ENCODE measurements around the gene LTBP1. TPM values are rescaled to one million over a fixed set of nuclear protein-coding genes. Genes with fewer than 3 reads are reported as not detected.
A peak's percentile ranks its signal among the peaks of the same experiment; 100 is the strongest.

LTBP1 gene
- total and polyA plus RNA-seq, 2 experiments from 2014 or later: 15.7 to 49.8 TPM

DNA sequence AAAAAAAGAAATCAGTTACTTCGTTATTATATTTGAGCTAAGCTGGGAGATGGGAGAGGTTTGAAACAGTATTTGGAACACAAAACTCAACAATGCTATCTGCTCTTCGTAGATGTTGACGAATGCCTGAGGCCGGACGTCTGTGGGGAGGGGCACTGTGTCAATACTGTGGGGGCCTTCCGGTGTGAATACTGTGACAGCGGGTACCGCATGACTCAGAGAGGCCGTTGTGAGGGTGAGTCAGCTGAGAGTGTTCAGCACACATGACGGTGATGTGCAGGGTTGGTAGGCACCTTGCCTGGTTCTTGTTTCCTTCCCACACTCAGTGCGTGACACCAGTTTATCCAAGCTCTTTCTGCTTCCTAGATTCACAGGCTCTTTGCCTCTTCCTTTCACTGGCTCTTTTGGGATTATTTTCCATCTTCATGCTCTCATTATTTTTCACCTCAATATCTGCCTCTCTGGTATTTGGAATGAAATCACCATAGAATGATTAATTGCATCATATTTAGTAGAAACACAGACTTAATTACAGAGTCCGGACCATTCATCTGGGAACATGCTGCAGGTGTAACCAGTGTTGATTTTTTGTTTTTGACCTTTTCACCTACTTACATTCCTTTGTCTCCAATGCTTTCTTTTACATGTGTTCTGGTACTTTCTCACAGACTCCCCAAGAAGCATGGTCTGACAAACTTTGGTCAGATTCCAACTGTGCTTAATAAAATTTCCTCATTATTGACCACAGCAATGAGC, 329.1 kb downstream of the LTBP1 start:
- Mint-ChIP-seq H3K9me3 (no peaks in the 10 kb centered on the region), H3K27me3 (ENCODE audit: insufficient read depth, low read depth, poor library complexity) (no peaks in the 10 kb centered on the region), H3K4me1 (no peaks in the 10 kb centered on the region), H3K27ac (0 out of 2 replicates have a peak overlapping the region, but pooled peaks have one; percentile 0), H3K36me3 (ENCODE audit: low read depth) (0 out of 3 replicates have a peak, but pooled peaks cover 5% of the 10 kb centered on the region), H3K4me3 (no peak overlapping the region)
- H3F3A ChIP-seq (replicated peaks; ENCODE audit: low read depth): no peaks in the 10 kb centered on the region
- H3K27me3 ChIP-seq (ENCODE audit: insufficient read depth): no peaks in the 10 kb centered on the region
- ATAC-seq (no peak), DNase-seq (ENCODE audit: low spot score) (no peak)
- H2AFZ ChIP-seq: no peak overlapping the region
- no peak for TF ChIP-seq ZNF114 (CRISPR knock-in tag; IDR thresholded peaks at IDR 0.05)
- TF ChIP-seq, protein P1, sequence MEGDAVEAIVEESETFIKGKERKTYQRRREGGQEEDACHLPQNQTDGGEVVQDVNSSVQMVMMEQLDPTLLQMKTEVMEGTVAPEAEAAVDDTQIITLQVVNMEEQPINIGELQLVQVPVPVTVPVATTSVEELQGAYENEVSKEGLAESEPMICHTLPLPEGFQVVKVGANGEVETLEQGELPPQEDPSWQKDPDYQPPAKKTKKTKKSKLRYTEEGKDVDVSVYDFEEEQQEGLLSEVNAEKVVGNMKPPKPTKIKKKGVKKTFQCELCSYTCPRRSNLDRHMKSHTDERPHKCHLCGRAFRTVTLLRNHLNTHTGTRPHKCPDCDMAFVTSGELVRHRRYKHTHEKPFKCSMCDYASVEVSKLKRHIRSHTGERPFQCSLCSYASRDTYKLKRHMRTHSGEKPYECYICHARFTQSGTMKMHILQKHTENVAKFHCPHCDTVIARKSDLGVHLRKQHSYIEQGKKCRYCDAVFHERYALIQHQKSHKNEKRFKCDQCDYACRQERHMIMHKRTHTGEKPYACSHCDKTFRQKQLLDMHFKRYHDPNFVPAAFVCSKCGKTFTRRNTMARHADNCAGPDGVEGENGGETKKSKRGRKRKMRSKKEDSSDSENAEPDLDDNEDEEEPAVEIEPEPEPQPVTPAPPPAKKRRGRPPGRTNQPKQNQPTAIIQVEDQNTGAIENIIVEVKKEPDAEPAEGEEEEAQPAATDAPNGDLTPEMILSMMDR (conservative IDR thresholded peaks at IDR 0.05; ENCODE audit: low read depth in 2 of 2): no peak
- TF ChIP-seq, protein P2, sequence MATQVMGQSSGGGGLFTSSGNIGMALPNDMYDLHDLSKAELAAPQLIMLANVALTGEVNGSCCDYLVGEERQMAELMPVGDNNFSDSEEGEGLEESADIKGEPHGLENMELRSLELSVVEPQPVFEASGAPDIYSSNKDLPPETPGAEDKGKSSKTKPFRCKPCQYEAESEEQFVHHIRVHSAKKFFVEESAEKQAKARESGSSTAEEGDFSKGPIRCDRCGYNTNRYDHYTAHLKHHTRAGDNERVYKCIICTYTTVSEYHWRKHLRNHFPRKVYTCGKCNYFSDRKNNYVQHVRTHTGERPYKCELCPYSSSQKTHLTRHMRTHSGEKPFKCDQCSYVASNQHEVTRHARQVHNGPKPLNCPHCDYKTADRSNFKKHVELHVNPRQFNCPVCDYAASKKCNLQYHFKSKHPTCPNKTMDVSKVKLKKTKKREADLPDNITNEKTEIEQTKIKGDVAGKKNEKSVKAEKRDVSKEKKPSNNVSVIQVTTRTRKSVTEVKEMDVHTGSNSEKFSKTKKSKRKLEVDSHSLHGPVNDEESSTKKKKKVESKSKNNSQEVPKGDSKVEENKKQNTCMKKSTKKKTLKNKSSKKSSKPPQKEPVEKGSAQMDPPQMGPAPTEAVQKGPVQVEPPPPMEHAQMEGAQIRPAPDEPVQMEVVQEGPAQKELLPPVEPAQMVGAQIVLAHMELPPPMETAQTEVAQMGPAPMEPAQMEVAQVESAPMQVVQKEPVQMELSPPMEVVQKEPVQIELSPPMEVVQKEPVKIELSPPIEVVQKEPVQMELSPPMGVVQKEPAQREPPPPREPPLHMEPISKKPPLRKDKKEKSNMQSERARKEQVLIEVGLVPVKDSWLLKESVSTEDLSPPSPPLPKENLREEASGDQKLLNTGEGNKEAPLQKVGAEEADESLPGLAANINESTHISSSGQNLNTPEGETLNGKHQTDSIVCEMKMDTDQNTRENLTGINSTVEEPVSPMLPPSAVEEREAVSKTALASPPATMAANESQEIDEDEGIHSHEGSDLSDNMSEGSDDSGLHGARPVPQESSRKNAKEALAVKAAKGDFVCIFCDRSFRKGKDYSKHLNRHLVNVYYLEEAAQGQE (IDR thresholded peaks at IDR 0.05; ENCODE audit: unreplicated experiment): no peak
- H3K79me2 ChIP-seq (replicated peaks; ENCODE audit: insufficient read depth): no peaks in the 10 kb centered on the region
- H3K36me3 ChIP-seq (ENCODE audit: insufficient read depth): no peaks in the 10 kb centered on the region
- no peaks in the 10 kb centered on the region for H3K9me2 ChIP-seq (ENCODE audit: insufficient read depth)
- H4K20me1 ChIP-seq (replicated peaks; ENCODE audit: insufficient read depth): no peaks in the 10 kb centered on the region
- H3K4me2 ChIP-seq: no peak overlapping the region
- H3K27ac ChIP-seq (ENCODE audit: low read depth): no peak overlapping the region
- H3K4me3 ChIP-seq: no peak overlapping the region
- no peaks in the 10 kb centered on the region for H3K4me1 ChIP-seq (ENCODE audit: insufficient read depth)

DNA sequence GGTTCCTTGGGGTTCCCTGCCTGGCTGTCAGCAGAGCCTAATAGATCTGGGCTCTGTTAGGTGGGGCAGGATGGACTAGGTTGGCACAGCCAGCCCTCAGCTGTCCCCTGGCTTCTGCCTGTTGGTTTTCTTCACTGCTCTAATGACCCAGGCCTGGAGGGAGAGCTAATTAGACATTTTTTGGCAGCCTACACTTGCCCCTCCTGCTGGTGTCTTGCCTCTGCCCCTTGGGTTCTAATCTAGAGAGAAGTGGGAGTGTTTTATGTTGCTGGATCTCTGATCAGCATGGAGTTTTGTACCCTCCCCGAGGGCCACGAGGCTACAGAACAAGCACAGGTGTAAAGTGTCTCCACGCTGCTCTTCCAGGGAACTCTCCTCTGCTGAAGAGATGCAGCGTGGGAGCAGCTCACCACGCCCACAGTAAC, 330.3 kb downstream of the LTBP1 start:
- no peaks in the 10 kb centered on the region for H3K9me3 Mint-ChIP-seq
- TF ChIP-seq, protein P1 (conservative IDR thresholded peaks at IDR 0.05; ENCODE audit: low read depth in 2 of 2): no peak
- no peak for TF ChIP-seq ZNF114 (CRISPR knock-in tag; IDR thresholded peaks at IDR 0.05)
- no peak for TF ChIP-seq NANOG (IDR thresholded peaks at IDR 0.05; ENCODE audit: borderline replicate concordance)
- TF ChIP-seq, protein P2 (IDR thresholded peaks at IDR 0.05; ENCODE audit: unreplicated experiment): no peak
- TF ChIP-seq JUNB (IDR thresholded peaks at IDR 0.05; ENCODE audit: unreplicated experiment): no peak
- TF ChIP-seq EZH2phosphoT487 (IDR thresholded peaks at IDR 0.05; ENCODE audit: unreplicated experiment): no peak
- TF ChIP-seq STAT1 (IDR thresholded peaks at IDR 0.05; ENCODE audit: unreplicated experiment): no peak
- TF ChIP-seq ZNF331 (CRISPR knock-in tag; IDR thresholded peaks at IDR 0.05; ENCODE audit: low read depth): no peak

More for the DNA sequence above, 330.3 kb downstream of the LTBP1 start:
- Mint-ChIP-seq H3K36me3 (ENCODE audit: low read depth) (0 out of 3 replicates have a peak, but pooled peaks cover 5% of the 10 kb centered on the region), H3K27ac (no peak overlapping the region), H3K4me3 (no peak overlapping the region), H3K27me3 (ENCODE audit: insufficient read depth, low read depth, poor library complexity) (no peaks in the 10 kb centered on the region), H3K4me1 (no peaks in the 10 kb centered on the region)
- Histone ChIP-seq H3K27me3 (ENCODE audit: insufficient read depth) (no peaks in the 10 kb centered on the region), H3K36me3 (ENCODE audit: insufficient read depth) (no peaks in the 10 kb centered on the region), H3K4me2 (no peak overlapping the region), H3K9me2 (ENCODE audit: insufficient read depth) (no peaks in the 10 kb centered on the region), H3F3A (replicated peaks; ENCODE audit: low read depth) (no peaks in the 10 kb centered on the region), H3K4me3 (no peak overlapping the region), H3K4me1 (ENCODE audit: insufficient read depth) (no peaks in the 10 kb centered on the region), H3K27ac (ENCODE audit: low read depth) (no peak overlapping the region), H2AFZ (no peak overlapping the region), H4K20me1 (replicated peaks; ENCODE audit: insufficient read depth) (no peaks in the 10 kb centered on the region), H3K79me2 (replicated peaks; ENCODE audit: insufficient read depth) (no peaks in the 10 kb centered on the region)
- no peak for ATAC-seq
- DNase-seq (ENCODE audit: low spot score): no peak

Measured in GM23338 (cell line).